Activated CD8-positive, alpha-beta memory T cell treated with anti-CD3 and anti-CD28 coated beads, Interleukin-2, amount 50 U/mL, for 1 hour (primary cell): ENCODE measurements around the gene NKIRAS1.
"Not testable (repeated sequence)": the region's sequence is repeated elsewhere in the genome, so short reads cannot be mapped to it uniquely, and the experiment has no call there.

ENCODE experiments used
- DNase-seq: peaks from one replicate; pipeline ENCODE4 v3.0.0-alpha.2; 2020; ENCODE audit errors: extremely low read depth

NKIRAS1 gene

DNA sequence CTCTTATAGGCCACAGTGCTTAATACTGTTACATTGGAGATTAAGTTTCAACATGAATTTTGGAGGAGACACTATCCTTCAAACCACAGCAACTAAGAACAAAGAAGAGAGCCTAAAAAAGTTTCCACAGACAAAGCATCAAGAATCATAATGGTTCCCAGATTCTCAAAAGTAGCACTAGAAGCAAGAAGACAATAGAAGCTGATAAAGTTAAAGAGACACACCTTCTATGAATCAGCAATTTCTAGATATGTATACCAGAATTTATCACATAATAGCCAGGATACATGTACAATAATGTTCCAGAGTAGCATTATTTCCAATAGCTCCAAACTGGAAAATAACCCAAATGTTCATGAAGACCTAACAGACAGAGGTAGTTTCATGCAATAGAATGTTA is 12.2 kb downstream of the NKIRAS1 start:
- no peak for DNase-seq

DNA sequence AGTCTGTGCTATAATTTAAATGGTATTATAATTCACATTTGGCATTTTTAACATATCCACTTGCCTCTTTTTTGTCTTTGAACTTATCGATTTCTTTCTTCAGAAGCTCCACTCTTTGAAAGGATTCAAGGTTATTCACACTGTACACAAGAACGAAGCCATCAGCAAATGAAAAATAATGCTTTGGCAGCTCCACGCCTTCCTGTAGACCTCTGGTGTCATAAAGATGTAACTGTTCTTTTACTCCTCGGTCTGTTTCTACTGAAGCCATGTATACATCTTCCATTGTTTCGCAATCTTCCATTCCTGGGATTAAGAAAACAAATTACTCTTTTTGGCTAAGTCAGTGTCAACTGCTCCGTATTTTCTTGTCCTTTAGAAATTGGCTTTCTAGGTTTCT is 16.0 kb downstream of the NKIRAS1 start:
- no peak for DNase-seq

DNA sequence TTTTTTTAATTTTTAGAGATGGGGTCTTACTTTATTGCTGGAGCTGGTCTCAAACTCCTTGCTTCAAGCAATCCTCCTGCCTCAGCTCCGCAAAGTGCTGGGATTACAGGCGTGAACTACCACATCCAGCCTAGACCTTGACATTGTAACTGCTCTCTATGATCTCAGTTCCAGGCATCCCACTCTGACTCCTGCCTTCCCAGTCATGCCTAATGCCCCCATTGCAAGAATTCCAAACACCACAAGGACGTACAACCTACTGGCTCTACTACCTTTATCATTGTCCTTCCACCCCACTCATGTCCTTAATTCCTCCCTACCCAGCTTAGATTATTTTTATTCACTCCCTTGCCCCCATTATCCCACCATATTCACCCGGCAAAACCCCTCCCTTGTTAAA is 21.6 kb downstream of the NKIRAS1 start:
- no peak for DNase-seq

DNA sequence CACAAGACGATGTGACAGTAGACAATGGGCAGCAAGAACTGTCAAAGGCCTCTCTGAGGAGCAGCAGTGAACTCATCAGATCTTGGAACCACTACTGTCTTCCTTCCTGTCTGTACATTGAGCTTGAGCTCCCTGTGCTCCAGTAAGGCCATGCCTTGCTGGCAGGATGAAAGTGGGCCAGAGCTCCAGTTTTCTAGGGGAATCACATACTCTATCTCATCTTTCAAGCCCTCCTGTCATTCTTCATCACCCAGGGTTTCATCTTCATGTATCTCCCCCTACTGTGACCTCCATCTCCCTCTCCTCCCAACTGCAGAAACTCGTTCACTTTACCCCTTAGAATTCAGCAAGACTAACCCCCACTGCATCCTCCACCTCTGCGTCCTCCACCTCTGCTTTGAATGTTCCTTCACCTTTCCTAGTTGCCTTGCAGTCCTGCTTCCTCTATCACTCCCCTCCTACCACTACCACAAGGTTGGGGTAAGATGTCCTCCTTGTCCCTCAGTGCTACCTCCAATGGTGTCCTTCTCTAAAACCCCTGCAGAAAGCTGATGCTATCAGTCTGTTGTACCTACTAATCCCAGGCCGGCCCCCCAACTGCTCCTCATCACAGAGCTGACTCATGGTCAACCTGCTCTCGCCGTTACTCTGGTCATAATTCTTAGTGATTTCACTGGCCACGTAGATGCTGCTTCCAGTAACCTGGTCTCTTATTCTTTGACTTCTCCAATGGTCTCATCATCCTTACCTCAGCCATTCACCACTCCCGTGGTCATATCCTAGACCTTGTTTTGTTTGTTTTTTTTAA is 22.3 kb downstream of the NKIRAS1 start:
- no peak for DNase-seq

DNA sequence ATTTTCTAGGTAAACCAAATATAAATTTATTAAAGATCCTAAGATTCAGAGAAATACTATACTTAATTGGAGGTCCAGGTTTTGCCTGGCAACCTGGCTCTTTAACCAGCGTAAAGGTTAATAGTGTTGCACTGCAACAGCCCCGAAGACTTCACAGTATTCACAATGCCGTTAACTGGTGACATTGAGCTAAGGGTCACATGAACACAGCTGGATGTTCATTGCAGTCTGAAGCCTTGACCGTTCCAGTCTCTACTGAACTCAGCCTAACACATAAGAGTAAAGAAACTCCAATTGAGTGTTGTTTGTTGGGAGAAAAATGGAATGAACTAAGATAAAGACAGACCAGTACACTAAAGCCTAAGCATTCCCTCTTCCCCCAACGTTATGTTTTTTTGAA is 26.8 kb downstream of the NKIRAS1 start:
- DNase-seq, result no peak

DNA sequence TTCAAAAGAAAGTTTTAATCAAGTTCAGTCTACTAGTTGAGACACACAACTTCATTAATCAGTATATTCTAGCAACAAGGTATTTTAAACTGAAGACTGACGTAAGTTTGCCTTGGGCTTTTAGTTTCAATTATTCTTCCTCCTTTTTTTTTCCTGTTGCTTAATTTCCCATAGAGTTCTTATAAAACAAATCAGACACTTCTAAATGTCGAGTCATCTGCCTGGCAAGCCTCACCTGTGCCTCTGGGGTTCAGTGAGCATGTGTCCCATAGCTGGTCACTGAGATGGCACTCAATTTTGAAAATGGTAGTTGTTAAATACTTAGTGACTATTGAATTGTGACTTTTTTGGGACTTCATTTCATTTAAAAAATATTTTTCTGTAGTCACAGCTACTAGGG is 27.4 kb downstream of the NKIRAS1 start:
- DNase-seq, result no peak

DNA sequence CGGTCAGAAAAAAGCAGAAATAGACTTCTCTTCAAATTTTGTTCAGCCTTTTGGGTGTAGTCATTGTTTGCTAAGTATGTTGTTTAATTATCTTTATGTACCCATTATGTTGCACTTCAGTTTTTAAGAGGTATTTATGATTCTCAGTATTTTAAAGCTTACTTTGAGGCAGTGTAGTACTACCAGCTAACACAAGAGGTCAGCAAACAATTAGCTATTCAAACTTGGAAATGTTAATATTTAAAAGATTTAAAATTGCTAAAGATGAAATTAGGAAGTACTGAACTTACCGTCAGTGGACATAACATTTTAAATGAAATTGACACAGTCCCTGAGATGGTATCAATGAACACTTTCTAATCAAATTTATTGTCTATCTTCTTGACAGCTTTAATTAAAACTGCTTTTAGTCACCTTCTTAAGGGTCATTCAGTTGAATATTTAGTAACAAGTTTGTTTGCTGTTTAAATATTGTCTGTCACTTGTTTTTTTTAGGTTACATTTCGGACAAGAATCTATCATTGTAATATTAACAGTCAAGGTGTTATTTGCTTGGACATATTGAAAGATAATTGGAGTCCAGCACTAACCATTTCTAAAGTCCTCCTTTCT is 28.1 kb downstream of the NKIRAS1 start:
- DNase-seq, result no peak

DNA sequence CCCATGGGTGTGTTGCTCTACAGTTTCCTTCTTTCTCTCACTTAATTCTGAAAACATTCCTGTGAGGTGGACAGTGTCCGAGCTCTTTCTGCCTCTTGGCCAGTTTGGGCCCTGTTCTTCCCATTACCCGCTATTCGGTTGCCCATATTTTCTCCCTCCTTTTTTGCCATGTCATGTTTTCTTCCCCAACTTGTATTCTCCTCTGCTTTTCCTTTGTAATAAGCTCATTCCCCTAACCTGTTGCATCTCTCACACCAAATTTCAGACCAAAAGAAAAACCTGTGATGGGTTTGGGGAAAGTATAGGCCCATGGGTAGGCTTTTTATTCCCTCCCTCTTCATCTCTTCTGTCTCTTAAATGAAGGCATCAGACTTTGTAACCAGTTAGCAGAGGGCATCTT is 30.5 kb downstream of the NKIRAS1 start:
- DNase-seq, result no peak

DNA sequence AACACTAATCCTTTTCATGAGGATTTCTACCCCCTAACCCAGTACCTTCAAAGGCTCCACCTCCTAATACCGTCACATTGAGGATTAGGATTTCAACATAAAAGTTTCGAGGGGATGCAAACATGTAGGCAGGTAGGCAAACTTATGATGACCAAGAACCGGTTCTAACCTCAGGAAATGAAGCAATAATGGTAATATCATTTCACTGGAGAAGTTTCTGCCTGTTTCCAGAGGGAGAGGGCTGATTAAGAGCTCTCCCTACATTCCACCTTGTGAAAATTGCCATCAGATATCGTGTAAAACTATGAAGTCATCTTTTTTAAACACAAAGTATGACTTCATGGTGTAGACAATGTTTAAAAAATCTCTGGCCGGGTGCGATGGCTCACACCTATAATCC is 31.6 kb downstream of the NKIRAS1 start:
- DNase-seq, result no peak

DNA sequence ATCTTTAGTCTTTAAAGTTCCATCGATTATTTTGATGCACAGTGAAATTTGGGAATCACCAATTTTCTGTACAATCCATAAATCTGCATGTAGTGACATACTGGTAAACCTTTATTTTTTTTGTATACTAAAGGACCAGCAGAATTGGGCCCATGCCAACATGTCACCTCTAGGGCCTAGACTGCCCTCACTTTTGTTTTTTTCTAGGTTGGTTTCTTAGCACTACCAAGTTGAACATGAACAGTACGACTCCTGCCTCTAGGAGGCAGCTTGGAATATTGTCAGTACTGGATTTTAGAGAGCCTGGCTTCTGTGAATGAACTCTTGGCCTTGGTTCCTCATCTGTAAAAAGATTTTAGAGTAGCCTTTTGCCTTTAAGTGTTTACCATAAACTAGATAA is 32.3 kb downstream of the NKIRAS1 start:
- no peak for DNase-seq

DNA sequence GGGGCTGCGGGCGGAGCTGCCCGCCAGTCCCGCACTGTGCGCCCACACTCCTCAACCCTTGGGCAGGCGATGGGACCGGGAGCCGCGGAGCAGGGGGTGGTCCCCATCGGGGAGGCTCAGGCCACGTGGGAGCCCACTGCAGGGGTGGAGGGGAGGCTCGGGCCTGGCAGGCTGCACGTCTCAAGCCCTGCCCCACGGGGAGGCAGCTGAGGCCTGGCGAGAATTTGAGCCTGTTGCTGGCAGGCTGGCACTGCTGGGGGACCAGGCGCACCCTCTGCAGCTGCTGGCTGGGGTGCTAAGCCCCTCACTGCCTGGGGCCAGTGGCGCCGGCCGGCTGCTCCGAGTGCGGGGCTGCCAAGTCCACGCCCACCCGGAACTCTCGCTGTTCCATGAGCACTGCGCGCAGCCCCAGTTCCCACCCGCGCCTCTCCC is 34.3 kb downstream of the NKIRAS1 start:
- DNase-seq, result no peak

DNA sequence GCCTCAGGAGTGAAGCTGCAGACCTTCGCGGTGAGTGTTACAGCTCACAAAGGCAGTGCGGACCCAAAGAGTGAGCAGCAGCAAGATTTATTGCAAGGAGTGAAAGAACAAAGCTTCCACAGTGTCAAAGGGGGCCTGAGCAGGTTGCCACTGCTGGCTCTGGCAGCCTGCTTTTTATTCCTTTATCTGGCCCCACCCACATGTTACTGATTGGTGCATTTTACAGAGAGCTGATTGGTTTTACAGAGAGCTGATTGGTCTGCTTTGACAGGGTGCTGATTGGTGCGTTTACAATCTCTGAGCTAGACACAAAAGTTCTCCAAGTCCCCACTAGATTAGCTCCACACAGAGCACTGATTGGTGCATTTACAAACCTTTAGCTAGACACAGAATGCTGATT is 34.8 kb downstream of the NKIRAS1 start:
- DNase-seq, result not testable (repeated sequence)

DNA sequence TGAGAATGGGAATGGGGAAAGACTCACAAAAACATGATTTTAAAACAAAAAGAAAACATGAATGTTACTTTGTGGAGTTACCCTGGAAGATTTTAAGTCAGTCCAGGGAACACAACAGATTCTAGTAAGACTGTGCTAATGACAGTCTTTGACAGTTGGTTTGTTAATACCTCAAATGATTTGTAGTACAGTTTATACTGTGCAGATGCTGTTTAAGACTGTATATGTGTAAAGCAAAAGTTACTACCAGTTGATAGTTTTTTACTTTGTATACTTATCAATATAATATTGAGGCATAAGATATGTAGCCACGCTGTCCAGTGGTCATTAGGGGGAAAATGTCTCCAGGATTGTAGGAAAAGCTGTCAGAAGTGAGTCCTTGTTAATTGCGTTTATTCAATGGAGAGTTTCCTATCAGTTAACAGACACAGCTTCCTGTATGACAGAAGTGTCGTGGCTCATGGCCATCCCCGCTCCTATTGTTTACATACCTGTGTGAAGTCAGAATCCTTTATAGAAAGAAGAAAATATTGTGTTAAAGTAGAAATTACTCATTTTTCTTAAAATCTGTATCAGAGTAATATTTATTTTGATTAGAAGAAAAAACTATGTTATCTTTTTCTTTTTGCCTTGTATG is 36.0 kb downstream of the NKIRAS1 start:
- DNase-seq, result no peak

DNA sequence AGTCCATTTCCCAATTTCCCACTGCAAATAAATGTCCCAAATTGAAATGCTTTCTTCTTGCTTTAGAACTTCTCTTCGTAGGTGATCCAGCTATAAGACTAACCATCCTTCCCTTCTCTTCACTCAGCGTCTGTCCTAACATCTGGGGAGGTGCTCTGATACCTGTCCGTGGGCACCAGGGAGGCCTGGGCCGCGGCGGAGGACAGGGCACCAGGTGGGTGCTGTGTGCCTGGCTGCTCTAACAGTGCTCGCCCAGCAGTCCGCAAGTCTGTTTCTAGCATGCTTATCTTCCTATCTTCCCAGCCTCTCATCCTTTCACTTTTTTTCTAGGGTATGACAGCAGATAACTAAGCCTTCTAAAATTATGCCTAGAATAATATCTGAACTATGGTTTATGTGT is 37.3 kb downstream of the NKIRAS1 start:
- no peak for DNase-seq

DNA sequence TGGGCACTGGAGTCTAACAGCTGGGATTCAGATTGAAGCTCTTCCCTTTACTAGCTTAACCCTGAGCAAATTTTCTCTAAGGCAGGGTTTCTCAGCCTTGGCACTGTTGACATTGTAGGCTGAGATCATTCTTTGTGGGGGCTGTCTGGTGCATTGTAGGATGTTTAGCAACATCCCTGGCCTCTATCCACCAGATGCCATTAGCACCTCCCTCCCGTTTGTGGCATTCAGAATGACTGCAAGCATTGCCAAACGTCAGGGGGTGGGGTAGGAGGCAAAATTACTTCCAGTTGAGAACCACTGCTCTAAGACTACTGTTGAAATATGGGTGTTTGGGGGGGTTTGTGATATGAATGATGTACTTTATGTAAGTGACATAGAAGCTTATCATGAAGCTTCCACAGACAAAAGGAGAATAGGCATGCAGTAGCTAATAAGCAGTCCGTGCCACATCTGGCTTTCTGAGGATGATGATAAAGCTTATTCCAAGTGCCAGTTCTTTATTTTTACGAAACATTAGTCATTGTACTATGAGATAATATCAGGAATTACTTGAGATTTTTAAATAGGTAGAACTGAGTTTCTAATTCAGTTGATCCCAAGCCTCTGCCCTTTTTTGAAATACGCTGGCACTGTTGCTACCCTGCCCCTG is 39.3 kb downstream of the NKIRAS1 start:
- no peak for DNase-seq

DNA sequence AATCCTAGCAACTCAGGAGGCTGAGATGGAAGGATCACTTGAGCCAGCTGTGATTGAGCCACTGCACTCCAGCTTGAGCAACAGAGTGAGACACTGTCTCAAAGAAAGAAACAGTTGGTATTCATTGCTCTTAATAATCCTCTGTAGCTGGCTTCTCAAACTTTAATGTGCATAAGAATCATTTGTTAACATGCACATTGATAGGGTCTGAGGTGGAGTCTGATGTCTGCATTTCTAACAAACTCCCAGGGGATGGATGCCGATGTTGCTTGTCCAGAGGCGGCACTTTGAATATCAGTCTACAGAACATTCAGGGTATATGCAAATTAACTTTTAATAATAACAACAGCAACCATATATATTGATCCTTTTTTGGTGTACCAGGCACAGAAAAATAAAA is 39.9 kb downstream of the NKIRAS1 start:
- DNase-seq, result no peak

DNA sequence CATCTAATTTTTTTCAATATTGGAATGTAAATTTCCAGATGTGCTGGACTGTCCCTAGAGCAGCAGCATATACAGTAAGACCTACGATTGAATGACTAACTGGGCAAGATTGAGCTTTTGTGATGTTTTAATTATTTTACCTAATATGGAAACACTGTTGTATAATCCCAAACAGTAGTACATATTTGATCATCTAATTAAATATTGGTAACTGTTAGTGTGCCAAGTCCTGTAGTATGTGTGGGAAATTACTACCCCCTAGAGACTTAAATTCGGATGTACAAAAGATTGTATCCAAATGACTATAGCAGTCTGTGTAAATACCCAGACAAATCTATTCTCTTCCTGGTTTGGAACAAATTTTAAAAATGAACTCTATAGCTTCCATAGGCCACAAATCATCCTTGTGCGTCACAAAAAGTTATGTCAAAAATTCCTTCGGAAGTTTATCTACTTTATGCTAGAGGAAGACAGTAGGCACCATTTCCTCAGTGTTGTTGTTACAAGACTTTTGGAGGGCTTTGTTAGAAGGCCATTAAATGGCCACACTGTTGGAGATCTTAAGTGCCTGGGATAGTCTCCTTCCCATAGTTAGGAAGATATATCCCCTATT is 41.6 kb downstream of the NKIRAS1 start:
- no peak for DNase-seq

DNA sequence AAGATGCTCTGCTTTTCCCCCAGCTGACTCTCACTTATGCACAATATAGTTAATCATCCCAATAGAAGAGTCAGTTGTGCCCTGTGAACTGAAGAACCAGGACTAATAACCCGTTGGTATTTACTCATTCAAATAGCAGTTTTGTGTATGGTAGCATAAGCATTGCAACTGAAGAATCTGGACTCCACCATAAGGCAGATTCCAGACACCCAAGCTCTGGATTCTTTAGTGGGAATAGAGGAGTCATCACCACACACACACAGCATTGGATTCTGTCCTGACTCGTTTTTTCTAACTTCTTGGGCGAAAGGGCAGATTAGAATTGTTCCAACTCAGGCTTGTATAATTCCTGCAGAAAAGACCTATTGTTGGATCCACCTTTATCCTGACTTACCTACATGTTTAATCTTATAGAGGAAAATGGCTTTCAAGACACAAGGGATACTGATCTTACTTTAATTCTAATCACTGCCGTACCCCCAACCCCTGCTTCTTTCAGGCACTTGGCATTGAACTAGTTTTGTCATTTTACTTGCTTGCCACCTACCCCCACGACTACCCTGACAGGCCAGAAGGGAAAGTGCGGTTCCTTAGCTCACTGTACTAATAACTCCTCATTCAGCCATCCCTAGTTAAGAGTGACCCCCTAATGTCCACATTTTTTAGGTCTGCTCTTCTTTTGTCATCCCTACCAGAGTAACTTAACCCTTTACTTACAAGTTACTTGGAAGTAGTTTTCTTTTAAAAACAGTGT is 42.3 kb downstream of the NKIRAS1 start:
- DNase-seq, result no peak

DNA sequence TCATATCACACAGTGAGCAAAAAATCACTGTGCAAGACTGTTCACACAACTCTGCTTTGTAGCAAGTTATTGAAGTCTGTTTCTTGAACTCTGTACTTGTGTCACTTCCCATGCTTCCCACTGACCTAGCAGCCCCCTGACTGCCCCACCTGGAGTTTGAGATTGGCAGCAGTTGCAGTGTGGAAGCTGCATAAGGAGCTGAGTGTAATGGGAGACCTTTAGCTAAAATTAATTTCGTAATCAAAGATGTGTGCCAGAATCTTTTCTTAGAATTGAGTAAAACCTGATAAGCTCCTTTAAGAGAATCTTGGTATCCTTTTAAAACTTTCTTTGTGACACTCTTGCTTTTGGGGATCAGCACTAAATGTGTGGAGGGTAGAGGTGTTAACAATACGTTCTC is 42.8 kb downstream of the NKIRAS1 start:
- DNase-seq, result no peak

DNA sequence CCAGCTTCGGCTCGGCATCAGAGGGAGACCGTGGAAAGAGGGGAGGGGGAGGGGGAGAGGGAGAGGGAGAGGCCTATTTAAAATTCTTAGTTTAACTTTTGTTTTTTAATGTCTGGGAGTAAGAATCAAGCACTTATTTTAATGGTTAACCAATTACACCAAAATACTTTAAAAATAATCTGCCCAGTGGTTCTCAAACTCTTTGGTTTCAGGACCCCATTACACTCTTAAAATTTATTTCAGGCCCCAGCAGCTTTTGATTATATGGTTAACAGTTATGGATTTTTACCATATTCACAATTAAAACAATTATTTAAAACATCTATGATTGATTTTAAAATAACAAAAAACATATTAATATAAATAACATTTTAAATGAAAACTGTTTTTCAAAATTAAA is 44.5 kb downstream of the NKIRAS1 start:
- no peak for DNase-seq

DNA sequence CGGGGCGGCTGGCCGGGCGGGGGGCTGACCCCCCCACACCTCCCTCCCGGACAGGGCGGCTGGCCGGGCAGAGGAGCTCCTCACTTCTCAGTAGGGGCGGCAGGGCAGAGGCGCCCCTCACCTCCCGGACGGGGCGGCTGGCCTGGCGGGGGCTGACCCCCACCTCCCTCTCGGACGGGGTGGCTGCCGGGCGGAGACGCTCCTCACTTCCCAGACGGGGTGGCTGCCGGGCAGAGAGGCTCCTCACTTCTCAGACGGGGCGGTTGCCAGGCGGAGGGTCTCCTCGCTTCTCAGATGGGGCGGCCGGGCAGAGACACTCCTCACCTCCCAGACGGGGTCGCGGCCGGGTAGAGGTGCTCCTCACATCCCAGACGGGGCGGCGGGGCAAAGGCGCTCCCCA is 45.4 kb downstream of the NKIRAS1 start:
- DNase-seq, result not testable (repeated sequence)

DNA sequence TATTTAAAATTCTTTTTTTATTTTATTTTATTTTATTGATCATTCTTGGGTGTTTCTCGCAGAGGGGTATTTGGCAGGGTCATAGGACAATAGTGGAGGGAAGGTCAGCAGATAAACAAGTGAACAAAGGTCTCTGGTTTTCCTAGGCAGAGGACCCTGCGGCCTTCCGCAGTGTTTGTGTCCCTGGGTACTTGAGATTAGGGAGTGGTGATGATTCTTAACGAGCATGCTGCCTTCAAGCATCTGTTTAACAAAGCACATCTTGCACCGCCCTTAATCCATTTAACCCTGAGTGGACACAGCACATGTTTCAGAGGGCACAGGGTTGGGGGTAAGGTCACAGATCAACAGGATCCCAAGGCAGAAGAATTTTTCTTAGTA is 46.1 kb downstream of the NKIRAS1 start:
- DNase-seq, result not testable (repeated sequence)
